NCI-H345 (cell line): ENCODE results near the gene HMGB4.

Experiments used
- DNase-seq: peaks from one replicate; lab custom pipeline; 2025; lab: John Stamatoyannopoulos, UW

The HMGB4 gene, protein sequence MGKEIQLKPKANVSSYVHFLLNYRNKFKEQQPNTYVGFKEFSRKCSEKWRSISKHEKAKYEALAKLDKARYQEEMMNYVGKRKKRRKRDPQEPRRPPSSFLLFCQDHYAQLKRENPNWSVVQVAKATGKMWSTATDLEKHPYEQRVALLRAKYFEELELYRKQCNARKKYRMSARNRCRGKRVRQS

DNA sequence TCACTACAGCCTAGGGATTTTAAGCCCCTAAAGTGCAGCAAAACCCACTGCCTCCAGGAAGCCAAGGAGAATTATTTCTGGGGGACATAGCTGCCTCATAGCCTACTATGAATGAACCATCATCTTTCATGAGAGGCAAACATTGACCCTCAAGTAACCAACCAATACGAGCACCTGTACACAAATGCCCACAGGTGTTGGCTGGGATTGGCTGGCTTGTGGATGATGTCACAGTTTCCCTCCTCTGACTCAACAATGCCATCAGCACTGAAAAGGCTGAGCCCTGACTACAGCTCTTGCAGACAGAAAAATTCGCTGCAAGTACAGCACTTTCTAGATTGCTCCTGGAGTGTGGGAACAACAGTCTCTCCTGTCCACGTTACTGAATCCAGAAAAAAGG, at the start of gene HMGB4:
TSS of gene HMGB4 (plus strand) at position 301 of the 400 bp plus-strand sequence. CDS start 113 bp downstream, outside the sequence.
- no peak for DNase-seq

DNA sequence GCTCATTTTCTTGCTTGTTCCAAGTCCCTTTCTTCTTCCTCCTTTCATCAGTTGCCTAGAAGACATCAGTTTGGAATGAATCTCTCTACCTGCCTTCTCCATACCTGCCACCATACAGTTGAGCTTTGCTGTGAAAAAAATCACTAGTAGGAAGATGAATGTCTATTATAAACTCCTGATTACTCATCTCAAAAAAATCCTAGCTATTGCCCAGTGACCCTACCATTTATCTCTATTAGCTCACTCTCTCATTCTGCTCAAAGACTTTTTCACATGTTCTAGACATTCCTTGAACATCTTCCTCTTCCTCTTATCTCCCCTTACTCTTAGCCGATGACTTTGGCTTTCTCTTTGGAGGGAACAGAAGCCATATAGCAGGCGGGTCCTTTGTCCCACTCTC, 49.7 kb upstream of the HMGB4 start:
- DNase-seq: no peak

DNA sequence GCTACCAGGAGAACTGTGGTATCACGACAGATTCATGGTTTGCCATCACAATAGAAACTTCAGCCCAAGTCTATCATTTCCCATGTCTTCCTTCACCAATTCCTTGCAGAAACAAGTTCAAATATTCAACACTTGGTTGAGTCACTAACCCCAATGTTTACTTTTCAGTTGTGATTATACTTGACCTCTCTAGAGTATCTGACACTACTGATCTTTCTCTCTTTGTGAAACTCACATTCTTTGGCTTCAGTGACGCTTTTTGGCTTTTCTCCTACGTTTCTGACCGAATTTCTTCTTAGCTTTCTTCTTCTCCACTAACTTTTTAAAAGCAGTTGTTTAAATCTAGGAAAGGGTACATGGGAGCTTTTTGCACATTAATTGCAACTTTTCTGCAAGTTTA, 48.8 kb upstream of the HMGB4 start:
- DNase-seq: no peak

DNA sequence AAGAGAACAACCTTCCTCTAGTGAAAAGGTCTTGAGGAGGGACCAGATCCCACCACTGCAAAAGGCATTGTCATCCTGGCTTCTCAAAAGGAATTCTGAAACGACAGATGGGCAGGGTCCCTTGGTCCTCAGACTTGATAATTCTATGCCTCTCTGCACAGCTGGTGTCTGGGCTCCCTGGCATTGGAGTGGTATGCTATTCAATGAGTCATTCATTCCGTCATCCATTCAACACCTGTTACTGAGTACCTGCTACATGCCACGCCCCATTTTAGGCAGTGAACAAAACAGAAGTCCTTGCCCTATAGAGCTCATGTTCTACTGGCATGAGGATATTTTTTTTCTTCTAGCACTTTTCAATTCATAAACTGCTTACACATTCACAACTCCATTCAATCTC, 45.8 kb upstream of the HMGB4 start:
- peak; percentile 76 for DNase-seq

DNA sequence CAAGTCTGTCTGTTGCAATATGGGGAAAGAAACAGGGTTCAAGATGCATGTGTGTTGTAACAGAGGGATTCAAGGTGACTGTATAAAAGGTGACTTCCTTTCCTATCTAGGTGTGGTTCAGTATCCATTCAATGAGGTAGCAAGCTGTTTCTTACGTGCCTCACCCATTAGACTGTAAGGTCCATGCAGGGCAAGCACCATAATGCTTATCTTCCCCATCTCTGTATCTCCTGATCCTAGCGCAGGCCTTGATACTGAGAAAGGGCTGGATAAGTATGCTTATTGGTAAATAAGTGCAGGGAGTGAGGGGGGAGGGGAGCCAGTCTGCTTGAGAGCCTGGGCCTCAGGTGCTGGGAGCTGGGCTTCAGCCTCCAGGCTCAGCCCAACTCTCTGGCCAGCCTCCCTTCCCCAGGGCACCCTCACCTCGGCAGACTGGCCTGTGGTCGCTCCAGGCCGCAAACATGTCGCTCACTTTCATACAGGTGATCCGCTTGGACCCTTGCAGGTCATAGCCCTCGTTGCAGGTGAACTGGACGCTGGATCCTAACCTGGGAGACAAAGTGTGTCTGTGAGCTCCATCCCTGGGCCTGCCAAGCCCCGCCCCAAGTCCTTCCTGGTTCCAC, 44.5 kb upstream of the HMGB4 start:
- DNase-seq: no peak

DNA sequence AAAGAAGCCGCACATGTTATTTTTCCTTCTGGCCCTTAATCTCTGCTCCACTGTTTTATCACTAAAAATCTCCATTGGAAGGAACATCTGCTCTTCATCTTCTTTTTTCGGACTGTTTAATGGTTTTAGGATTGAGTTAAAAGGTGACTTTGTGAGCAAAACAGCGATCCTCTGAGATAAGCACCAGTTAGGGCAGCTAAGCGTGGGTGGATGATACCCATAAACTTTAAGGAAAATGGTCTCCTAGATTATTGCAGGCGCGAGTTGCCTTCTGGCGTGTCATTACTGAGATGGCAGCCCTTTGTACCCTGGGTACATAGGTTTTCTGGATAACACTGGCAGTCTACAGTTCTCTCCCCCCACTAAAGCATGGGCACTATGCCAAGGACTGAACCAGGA, 44.0 kb upstream of the HMGB4 start:
- no peak for DNase-seq

DNA sequence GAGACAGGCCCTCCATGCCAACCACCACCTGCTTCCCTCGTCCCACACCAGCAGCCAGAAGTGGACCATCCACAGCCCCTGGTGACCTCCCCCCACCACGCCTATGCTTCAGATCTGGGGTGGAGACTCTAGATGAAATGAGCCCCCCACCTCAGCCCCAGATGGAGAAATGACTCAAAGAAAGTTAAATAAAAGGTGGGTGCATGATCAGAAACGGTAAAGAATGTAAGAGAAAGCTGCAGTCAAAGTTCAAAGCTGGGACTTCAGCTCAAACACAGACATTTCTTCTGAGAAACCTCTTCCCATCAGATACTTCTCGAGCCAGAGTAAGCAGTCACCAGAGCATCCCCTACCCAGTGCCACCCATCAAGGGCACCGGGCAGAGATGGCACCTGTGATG, 43.1 kb upstream of the HMGB4 start:
- no peak for DNase-seq

DNA sequence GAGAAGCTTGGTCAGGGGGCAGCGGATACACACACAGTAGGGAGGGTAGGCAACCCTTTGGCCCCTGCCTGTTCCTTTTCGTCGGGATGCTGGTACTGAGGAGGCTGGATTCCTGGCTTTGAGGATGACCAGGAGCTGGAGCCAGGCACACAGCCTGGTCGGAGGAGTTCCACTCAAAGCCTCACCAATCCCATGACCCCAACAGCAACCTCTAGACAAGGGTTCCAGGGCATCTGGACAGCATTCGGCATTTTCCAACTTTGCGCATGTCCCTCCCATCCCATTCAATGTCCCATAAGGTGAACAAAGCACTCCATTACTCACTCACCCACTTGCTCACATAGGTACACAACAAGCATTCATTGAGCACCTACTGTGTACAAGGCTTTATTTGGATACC, 42.6 kb upstream of the HMGB4 start:
- DNase-seq: no peak

DNA sequence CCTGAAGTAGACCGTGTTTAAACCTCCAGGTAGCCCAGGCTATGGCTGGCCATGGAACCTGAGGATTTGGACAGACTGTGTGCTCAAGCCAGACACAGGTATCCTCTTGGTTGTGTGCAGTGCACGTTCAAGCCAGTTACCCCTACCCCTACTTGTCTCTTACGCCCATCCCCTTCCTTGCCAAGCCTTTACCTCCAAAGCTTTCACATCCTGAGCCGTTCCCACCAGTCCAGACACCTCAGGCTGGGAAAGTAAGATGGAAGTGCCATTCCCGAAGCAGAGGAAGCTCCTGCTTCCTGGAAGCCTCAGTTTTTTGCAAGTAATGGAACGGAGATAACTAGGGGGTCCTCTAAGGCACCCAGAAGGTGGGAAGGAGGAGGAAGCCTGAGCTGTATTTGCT, 41.5 kb upstream of the HMGB4 start:
- DNase-seq: no peak

DNA sequence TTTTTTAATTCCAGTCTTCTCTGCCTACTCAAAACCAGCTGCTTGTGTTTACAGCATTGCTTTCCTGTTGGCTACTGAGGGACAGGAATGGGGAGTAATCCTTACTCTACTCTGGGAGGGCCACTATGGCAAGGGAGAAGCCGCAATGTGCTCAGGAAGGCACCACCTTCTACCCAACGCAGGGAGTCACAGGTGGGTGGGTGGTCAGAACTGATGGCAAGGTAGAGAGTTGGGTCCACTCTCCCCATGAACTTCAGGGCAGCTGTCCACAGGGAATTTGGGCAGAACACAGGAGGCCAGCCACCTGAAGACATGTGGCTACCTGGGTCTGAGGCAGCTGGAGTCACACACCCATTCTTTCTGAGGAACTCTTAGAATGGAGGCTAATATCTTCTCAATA, 40.5 kb upstream of the HMGB4 start:
- no peak for DNase-seq

DNA sequence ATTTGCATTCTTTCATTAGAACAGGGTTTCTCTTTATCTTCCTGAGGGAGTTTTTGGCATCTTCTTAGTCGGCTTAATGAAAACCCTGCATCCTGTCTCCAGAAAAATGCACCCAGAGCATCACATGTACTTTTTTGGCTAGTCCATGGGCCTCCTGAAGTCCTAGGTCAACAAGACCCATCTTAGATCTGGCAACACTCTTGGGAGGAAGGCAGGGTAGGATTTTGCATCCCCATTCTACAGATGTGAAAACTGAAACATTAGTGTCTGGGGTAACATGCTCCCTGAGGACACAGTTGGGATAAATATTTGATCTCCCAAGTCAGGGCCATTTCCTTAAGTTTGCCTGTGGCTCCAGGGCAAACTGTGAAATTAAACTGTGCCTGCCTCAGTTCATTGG, 40.0 kb upstream of the HMGB4 start:
- no peak for DNase-seq

DNA sequence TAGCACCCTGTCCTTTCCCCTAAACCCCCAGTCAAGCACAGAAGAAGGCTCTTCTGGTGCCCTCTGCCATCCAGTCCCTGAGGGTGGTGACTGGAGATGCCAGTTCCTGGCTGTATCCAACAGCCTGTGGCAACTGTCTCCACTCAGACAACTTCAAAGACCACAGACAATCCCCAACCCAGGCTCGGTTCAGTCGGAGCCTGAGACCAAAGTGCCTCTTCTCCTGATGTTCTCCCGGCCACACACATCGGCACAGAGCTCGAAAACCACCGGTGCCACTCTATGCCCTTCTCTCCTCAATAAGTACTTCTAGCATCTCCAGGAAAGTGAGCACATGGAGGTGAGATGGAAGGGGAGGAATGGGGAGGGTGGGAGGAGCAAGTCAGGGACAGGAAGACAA, 39.6 kb upstream of the HMGB4 start:
- DNase-seq: no peak

DNA sequence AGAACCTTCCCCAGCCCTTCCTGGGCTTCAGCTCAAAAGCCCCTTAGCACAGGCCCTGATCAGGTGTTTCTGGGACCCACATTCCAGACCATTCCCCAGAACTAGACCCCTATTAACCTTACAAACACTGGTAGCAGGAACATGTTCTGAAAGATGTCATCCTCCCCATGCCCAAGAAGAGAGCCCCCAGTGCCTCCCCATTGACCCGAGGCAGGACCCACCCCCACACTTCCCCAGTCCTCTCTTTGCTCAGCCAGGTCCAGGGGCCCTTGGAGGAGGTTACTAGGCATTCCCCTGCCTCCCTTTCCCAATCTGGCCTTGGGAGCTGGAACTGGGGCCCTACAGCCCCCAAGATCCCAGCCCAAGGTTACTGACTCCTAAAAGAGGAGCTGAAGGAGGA, 38.9 kb upstream of the HMGB4 start:
- no peak for DNase-seq

DNA sequence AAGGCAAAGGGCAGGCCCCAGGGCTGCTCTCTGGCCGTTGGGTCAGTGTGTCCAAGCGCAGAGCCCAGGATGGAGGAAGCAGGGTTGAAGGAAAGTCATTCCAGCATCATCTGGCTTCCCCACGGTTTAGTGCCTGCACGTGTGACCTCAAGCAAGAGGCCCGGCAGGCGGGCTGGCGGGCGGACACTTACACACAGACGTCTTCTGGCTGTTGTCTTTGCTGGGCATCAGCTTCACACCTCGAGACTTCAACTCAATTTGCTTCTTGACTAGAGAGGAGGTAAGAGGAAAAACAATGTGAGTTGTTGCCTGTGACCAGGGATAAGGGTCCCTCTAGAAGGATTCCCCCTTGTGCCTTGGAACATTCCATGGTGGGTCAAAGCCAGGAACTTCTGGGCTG, 38.4 kb upstream of the HMGB4 start:
- DNase-seq: no peak

DNA sequence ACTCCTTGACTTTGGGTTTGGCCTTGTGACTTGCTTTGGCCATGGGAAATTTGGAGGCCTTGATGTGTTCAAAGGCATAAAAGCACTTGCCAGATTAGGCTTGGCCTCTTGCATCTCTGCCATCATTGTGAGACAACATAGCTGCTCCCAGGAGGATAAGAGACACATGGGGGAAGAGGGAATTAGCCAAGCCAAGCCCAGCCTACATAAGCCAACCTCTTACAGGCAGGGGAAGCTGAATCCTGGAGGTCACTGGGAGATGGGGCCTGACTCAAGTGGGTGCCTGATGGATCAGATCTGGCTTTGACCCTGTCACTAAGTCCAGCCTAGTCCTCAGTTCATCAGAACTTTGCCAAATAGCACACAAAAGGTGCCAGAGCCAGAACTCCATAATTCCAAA, 37.6 kb upstream of the HMGB4 start:
- no peak for DNase-seq

DNA sequence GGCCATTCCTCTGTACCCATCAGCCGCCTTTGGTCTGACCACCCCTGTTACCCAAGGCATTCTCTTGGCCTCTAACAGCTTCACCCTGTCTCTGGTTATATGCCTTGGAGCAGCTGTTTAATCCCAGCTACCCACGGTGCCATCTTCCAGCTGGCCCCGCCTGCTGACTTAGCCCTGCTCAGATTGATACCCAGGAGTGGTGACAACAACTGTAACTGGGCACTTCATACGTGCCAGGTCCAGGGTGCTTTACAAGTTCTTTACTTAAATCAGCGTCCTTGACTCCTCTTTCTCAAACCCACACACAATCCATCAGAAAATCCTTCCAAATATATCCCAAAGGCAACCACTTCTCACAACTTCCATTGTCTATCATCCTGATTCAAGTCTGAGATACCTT, 37.2 kb upstream of the HMGB4 start:
- DNase-seq: no peak

DNA sequence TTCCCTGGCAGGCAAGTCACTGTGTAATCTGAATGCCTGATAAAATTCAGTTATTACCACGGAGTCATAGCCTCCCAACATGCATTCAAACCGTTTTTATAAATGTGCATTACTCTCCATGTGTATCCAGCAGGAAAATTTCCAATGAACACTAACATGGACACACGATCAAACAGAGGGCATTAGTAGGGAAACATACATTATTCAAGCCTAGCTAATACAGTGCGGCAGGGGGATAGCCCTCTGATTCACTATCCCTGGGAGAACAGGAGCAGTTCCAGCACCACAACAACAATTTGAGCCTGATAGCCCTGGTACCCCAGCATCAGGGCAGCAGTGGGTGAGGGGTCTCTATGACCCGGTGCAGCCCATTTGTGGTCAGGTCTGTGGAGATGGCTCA, 35.8 kb upstream of the HMGB4 start:
- no peak for DNase-seq

DNA sequence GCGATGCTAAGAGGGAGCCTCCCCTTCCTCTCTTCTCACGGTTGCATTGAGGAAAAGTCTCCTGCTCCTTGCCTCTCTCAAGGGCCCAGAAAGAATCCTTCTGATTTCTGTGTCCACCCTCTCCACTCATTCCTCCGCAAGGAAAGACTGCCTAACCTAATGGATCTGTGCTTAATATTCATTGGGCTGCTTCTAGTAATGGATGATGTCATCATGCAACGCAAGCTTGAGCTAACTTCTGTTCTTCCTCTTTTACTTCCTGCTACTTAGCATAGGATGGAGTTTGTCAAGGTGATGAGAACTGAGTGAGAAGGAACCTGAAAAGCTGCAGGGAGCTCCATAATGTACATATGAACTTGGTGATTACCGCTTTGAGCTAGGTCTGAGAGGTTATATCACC, 35.2 kb upstream of the HMGB4 start:
- DNase-seq: no peak

DNA sequence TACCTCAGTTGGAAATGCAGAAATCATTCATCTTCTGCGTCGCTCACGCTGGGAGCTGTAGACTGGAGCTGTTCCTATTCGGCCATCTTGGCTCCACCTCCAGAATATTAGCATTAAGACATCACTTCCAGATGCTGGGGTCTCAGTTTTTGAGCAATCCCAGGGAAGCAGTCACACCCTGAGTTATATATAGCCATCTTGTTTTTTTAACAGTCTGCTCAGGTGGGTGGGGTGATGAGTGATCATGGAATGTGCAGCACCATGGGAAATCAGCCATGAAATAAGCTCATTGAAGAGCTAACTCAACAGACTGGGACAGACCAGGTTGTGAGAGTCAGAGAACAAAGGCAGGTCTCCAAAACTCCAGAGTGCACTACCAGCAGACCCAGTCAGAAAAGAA, 27.0 kb upstream of the HMGB4 start:
- no peak for DNase-seq

DNA sequence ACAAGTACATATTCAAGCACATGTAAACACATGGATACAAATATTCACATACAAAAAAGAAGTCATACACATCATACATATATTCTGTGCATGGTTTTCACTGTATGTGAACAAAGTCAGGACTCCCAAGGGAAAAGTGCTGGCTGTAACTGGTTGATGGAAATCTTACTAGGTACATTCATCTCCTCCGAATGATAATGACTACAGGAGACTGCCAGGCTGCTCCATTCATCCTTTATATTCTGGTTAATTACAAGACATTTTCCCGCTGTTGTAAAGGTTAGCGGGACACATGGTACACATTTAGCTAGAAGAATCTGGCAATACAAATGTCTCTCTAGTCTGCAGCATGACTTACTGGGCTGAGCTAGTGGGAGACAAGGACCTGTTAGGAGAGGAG, 26.2 kb upstream of the HMGB4 start:
- no peak for DNase-seq

DNA sequence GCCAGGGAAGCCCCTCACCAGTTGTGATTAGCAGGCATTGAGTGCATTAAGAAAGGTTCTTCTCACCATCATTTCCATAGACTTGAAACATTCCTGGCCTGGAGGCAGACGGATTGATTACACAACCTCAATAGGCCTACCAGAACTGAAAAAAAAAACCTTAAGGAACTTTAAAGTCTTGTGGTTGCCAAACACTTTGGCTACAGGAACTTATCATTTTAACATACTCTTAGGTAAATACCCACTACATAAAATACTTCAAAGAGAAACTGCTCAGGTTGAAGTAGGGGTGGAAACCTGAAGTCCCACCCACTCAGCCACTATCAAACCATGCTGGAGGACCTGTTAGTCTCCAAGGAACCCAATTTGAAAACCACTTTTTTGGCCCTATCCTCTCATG, 22.4 kb upstream of the HMGB4 start:
- DNase-seq: no peak

DNA sequence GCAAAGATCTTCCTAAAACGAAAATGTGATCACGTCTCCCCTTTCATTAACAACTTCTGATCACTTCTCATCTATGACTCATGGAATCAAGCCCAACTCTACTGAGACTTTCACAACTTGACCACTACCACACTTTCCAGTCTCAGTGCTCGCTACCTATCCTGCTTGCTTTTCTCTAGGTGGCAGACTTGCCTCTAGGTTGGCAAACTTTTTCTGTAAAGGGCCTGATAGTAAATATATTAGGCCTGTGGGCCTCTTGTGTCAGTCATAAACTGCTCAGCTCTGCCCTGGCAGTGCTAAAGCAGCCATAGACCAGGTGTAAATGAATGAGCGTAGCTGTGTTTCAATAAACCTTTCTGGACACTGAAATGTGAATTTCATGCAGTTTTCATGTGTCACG, 21.5 kb upstream of the HMGB4 start:
- no peak for DNase-seq

DNA sequence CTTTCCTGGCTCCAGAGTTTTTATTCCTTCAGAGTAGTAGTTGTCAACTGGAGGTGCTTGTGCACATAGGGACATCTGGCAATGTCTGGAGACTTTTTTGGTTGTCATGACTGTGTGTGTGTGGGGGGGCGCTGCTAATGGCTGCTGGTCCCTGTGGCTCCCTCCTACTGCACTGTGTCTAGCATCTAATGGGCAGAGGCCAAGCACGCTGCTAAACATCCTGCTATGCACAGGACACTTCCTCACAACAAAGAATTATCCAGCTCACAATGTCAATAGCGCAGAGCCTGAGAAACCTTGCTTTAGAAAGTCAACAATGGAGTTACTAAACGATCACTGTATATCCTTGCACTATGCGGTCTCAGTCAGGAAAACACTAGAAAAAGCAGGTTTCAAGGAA, 19.7 kb upstream of the HMGB4 start:
- DNase-seq: no peak

DNA sequence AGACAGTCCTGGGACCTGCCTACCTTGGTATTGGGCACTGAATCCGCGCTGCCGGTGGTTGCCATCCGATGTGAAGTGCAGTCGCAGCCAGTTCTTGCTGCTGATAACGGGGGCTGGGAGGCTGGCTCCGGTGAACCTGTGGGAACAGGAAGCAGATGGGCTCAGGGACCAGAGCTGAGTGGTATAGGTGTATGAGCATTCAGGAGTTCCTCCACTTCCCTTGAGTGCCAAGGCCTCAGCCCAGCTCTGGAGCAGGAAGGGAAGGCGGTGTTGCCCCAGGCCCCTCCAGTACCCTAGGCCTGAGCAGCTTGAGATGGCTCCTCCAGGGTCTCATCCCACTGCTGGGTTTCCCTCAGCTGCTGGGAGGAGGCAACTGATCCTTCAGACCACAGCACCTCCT, 17.0 kb upstream of the HMGB4 start:
- no peak for DNase-seq
